ENCODE measurements around the gene EVI5. TPM values are rescaled to one million over a fixed set of nuclear protein-coding genes. Genes with fewer than 3 reads are reported as not detected.

The EVI5 gene
- total RNA-seq, 1 donor from 2014 or later: 52.6 TPM

DNA sequence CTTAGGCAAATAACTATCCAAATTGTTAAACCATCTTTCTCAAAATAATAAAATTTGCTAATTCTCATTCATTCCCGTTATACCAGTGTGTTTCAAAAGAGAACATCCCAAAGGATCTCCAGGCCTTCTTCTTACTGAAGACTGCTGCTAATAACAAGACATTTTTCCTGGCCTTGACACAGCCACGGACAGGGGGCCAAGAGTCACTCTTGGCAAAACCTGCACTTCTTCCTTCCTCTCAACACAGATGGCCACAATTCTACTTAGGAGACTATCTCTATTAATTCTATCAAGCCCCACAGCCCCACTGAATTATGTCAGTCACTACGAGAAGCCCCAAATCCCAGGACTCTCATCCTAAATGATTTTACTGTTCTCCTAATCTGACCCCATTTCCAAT is 86.0 kb downstream of the EVI5 start:
- no peak overlapping the region for H3K4me3 Mint-ChIP-seq (ENCODE audit: unreplicated experiment)
- H3K36me3 Mint-ChIP-seq (ENCODE audit: unreplicated experiment): peaks cover 12% of the 10 kb centered on the region
- no peaks in the 10 kb centered on the region for H3K9me3 Mint-ChIP-seq (ENCODE audit: unreplicated experiment)
- no peak overlapping the region for H3K27ac Mint-ChIP-seq (ENCODE audit: unreplicated experiment)
- TF ChIP-seq, protein P1, sequence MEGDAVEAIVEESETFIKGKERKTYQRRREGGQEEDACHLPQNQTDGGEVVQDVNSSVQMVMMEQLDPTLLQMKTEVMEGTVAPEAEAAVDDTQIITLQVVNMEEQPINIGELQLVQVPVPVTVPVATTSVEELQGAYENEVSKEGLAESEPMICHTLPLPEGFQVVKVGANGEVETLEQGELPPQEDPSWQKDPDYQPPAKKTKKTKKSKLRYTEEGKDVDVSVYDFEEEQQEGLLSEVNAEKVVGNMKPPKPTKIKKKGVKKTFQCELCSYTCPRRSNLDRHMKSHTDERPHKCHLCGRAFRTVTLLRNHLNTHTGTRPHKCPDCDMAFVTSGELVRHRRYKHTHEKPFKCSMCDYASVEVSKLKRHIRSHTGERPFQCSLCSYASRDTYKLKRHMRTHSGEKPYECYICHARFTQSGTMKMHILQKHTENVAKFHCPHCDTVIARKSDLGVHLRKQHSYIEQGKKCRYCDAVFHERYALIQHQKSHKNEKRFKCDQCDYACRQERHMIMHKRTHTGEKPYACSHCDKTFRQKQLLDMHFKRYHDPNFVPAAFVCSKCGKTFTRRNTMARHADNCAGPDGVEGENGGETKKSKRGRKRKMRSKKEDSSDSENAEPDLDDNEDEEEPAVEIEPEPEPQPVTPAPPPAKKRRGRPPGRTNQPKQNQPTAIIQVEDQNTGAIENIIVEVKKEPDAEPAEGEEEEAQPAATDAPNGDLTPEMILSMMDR (IDR thresholded peaks at IDR 0.05): no peak
- peaks cover 9% of the 10 kb centered on the region for H3K4me1 Mint-ChIP-seq (ENCODE audit: unreplicated experiment)
- H3K27me3 Mint-ChIP-seq (ENCODE audit: unreplicated experiment): no peaks in the 10 kb centered on the region
- no peak for DNase-seq (ENCODE audit: extremely low spot score, unreplicated experiment)

DNA sequence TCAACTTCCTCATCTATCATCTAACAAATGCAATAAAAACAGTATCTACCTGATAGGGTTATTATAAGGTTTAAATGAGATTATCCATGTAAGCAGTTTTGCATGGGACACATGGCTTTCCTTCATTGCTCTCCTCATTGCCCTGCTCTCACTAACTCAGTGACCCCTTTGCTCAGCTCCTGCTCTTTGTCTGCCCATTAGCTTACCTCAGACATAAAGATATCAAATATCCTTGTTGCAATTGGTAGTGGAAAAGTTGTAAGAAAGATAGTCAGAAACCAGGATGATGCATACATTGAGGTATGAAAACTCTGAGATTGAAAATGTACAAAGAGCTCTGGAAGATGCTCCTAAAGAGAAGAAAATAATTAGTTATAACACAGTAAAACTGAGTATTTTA is 89.8 kb downstream of the EVI5 start:
- no peaks in the 10 kb centered on the region for H3K27me3 Mint-ChIP-seq (ENCODE audit: unreplicated experiment)
- no peaks in the 10 kb centered on the region for H3K9me3 Mint-ChIP-seq (ENCODE audit: unreplicated experiment)
- DNase-seq (ENCODE audit: extremely low spot score, unreplicated experiment): no peak
- TF ChIP-seq, protein P1 (IDR thresholded peaks at IDR 0.05): no peak
- H3K36me3 Mint-ChIP-seq (ENCODE audit: unreplicated experiment): peaks cover 19% of the 10 kb centered on the region
- no peak overlapping the region for H3K27ac Mint-ChIP-seq (ENCODE audit: unreplicated experiment)
- no peak overlapping the region for H3K4me3 Mint-ChIP-seq (ENCODE audit: unreplicated experiment)
- H3K4me1 Mint-ChIP-seq (ENCODE audit: unreplicated experiment): no peaks in the 10 kb centered on the region

DNA sequence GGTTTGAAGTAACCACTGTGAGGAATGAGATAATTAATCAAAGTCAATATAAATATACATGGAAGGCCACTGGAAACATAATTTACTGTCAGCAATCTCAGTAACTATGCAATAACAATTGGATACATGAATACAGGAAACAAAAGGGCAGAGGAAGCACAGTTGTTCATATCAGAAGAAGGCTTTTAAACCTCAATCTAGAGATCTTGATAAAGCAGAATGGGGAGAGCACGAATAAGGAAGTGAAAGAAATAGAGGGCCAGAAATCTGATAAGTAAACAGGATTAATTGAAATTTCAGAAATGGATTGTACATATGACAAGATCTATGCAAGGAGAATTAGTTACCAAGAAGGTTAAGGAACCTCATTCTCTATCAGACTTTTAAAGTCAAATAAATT is 93.0 kb downstream of the EVI5 start:
- H3K27me3 Mint-ChIP-seq (ENCODE audit: unreplicated experiment): no peaks in the 10 kb centered on the region
- no peak overlapping the region for H3K4me3 Mint-ChIP-seq (ENCODE audit: unreplicated experiment)
- H3K9me3 Mint-ChIP-seq (ENCODE audit: unreplicated experiment): no peaks in the 10 kb centered on the region
- H3K4me1 Mint-ChIP-seq (ENCODE audit: unreplicated experiment): no peaks in the 10 kb centered on the region
- TF ChIP-seq, protein P1 (IDR thresholded peaks at IDR 0.05): no peak
- peaks cover 37% of the 10 kb centered on the region for H3K36me3 Mint-ChIP-seq (ENCODE audit: unreplicated experiment)
- no peak overlapping the region for H3K27ac Mint-ChIP-seq (ENCODE audit: unreplicated experiment)
- DNase-seq (ENCODE audit: extremely low spot score, unreplicated experiment): no peak

DNA sequence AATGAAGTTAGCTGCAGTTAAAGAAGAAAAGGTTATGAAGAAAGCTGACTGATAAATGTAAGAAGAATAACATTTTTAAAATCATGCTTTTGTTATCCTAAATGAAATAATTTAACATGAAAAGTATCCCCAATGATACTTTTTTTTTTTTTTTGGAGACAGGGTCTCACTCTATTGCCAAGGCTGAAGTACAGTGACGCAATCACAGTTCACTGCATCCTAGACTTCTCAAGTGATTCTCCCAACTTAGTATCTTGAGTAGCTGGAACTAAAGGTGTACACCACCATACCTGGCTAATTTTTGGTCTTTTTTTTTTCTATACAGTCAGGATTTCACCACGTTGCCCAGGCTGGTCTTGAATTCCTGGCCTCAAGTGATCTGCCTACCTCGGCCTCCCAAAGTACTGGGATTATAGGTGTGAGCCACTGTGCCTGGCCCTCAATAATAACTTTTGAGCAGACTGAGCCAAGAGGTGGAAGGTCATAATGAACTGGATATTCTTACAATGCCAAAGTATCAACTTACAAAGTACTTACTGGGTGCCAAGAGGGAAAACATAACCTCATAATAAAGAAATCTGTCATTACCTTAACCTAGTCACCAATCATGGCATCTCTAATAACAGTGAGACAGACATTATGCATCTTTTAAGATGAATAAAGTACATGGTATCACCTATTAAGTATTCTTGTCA is 94.5 kb downstream of the EVI5 start:
- Mint-ChIP-seq H3K9me3 (ENCODE audit: unreplicated experiment) (no peaks in the 10 kb centered on the region), H3K4me1 (ENCODE audit: unreplicated experiment) (no peaks in the 10 kb centered on the region), H3K27ac (ENCODE audit: unreplicated experiment) (no peak overlapping the region), H3K27me3 (ENCODE audit: unreplicated experiment) (no peaks in the 10 kb centered on the region), H3K4me3 (ENCODE audit: unreplicated experiment) (no peak overlapping the region), H3K36me3 (ENCODE audit: unreplicated experiment) (peaks cover 46% of the 10 kb centered on the region)
- TF ChIP-seq, protein P1 (IDR thresholded peaks at IDR 0.05): no peak
- DNase-seq (ENCODE audit: extremely low spot score, unreplicated experiment): no peak

DNA sequence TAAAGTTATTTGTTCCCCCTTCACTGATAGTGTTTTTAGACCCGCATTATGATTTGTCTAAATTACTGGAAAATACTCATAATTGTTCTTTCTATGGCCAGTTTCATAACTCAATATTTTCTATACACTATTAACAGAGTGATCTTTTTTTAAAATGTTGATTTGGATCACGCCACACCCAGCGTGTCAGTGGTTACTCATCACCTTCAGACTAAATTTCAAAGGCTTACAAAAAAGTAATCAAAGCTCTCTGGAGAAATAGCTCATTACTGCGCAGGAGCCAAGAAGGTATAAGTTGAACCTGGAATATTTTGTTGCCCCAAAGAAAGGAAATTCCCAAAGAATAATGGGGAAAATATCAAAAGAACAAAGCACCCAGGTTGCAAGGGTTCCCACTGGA is 104.9 kb downstream of the EVI5 start:
- peaks cover 10% of the 10 kb centered on the region for H3K9me3 Mint-ChIP-seq (ENCODE audit: unreplicated experiment)
- no peaks in the 10 kb centered on the region for H3K27me3 Mint-ChIP-seq (ENCODE audit: unreplicated experiment)
- TF ChIP-seq, protein P1 (IDR thresholded peaks at IDR 0.05): no peak
- DNase-seq (ENCODE audit: extremely low spot score, unreplicated experiment): no peak
- no peak overlapping the region for H3K27ac Mint-ChIP-seq (ENCODE audit: unreplicated experiment)
- H3K36me3 Mint-ChIP-seq (ENCODE audit: unreplicated experiment): peaks cover 46% of the 10 kb centered on the region
- no peaks in the 10 kb centered on the region for H3K4me1 Mint-ChIP-seq (ENCODE audit: unreplicated experiment)
- no peak overlapping the region for H3K4me3 Mint-ChIP-seq (ENCODE audit: unreplicated experiment)

Data from osteocyte (in vitro differentiated cells).